ENCODE data around the gene GAREM1.

GRCh38 chr18:32446780-32447179 is 23.9 kb downstream of the GAREM1 start:
- no peak for TF ChIP-seq CTCF (IDR thresholded peaks at IDR 0.05)
- no peak for TF ChIP-seq REST (IDR thresholded peaks at IDR 0.05; ENCODE audit: insufficient read depth in 1 of 2, low read depth in 2 of 2, low read length in 1 of 2)

Measured in Panc1 (cell line).